GM18505 (cell line): Measurements from ENCODE around the gene RAD21L1.
"Not testable (repeated sequence)": the region's sequence is repeated elsewhere in the genome, so short reads cannot be mapped to it uniquely, and the experiment has no call there.

Experiments used
- ATAC-seq: cut with Tn5 transposase; IDR thresholded peaks from one replicate; pipeline ENCODE4 v1.9.1; 2021; ENCODE audit not compliant: unreplicated experiment
- POLR2A ChIP-seq: IDR thresholded peaks from 4 replicates; pipeline ENCODE4 v1.6.1; 2011; ENCODE audit warnings: borderline replicate concordance; ENCODE audit not compliant: insufficient read depth, insufficient read length; ENCODE audit errors: extremely low read depth

The RAD21L1 gene

DNA sequence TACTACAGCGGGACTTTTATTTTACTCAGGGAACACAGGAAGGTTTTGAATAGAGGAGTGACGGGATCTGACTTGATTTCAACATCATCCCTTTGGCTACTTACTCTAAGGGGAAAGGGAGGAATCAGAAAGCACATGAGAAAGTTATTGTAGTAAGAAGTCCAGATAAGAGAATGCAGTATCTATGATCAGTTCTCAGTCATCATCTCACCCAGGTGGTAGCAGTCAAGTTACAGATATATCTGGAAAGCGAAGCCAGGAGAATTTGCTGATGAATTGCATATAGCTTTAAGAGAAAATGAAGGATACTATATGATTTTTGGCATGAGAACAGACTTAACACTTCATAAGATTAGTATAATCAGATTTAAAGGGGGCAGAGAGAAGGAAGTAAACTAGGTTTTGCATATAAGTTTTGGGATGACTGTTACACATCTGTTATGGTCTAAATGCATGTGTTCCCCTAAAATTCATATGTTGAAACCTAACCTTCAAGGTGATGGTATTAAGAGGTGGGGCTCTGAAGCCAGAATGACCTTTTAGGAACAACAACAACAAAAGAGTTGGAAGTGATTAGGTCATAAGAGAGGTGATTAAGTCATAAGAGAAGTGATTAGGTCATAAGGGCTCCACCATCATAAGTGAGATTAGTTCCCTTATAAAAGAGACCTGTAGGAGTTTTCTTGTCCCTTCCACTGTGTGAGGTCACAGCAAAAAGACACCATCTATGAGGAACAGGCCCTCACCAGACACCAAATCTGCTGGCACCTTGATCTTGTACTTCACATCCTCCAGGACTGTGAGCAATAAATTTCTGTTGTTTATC lies 6.7 kb downstream of the RAD21L1 start:
- no peak for TF ChIP-seq POLR2A
- ATAC-seq, result no peak

GRCh38 chr20:1240549-1240948 lies 14.7 kb downstream of the RAD21L1 start:
- no peak for ATAC-seq
- no peak for TF ChIP-seq POLR2A

GRCh38 chr20:1241456-1241855 lies 15.6 kb downstream of the RAD21L1 start:
- ATAC-seq, result no peak
- no peak for TF ChIP-seq POLR2A

- TF ChIP-seq POLR2A, result no peak
Observed at GRCh38 chr20:1242099-1242498, 16.3 kb downstream of the RAD21L1 start.

GRCh38 chr20:1242530-1242929 lies 16.7 kb downstream of the RAD21L1 start:
- no peak for ATAC-seq
- TF ChIP-seq POLR2A, result no peak

More at GRCh38 chr20:1242099-1242498, 16.3 kb downstream of the RAD21L1 start:
- no peak for ATAC-seq

- no peak for TF ChIP-seq POLR2A
- no peak for ATAC-seq
Observed at GRCh38 chr20:1245578-1245977, 19.7 kb downstream of the RAD21L1 start.

- no peak for TF ChIP-seq POLR2A
- no peak for ATAC-seq
Observed at GRCh38 chr20:1247689-1248088, 21.8 kb downstream of the RAD21L1 start.

- ATAC-seq, result not testable (repeated sequence)
Observed at GRCh38 chr20:1250282-1250681, 24.4 kb downstream of the RAD21L1 start.

GRCh38 chr20:1252416-1252815 lies 26.6 kb downstream of the RAD21L1 start:
- no peak for TF ChIP-seq POLR2A
- ATAC-seq, result no peak

- no peak for ATAC-seq
- TF ChIP-seq POLR2A, result no peak
Observed at GRCh38 chr20:1254254-1254653, 28.4 kb downstream of the RAD21L1 start.

GRCh38 chr20:1255675-1256074 lies 29.8 kb downstream of the RAD21L1 start:
- TF ChIP-seq POLR2A, result no peak
- no peak for ATAC-seq

- no peak for ATAC-seq
- no peak for TF ChIP-seq POLR2A
Observed at GRCh38 chr20:1263853-1264252, 38.0 kb downstream of the RAD21L1 start.

DNA sequence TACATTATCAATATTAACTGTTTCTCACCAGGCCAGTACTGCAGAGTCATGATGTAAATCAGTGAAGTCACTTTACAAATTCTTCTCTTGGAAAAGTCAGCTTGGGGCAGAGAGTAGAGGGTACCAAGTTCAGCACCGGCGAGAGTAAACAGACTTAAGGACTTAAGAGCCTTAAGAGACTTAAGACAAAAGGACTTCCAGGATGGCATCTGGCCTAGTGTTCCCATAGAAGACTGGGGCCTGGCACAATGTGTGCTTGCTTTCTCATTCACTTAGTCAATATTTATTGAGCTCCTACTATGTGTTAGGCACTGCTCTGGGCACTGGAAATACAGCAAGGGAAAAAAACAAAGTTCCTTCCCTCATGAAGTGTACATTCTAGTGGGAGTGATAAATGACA lies 38.9 kb downstream of the RAD21L1 start:
- no peak for TF ChIP-seq POLR2A
- no peak for ATAC-seq

- no peak for TF ChIP-seq POLR2A
- ATAC-seq, result no peak
Observed at GRCh38 chr20:1265226-1265915, 39.5 kb downstream of the RAD21L1 start.
